Raji (cell line): ENCODE data around the gene SRGAP3.

Experiments
- POLR2A ChIP-seq: IDR thresholded peaks from 2 replicates; pipeline ENCODE4 v1.6.1; 2011; ENCODE audit warnings: low read depth, low read length, control low read depth; ENCODE audit not compliant: insufficient read depth

Gene SRGAP3

GRCh38 chr3:8980756-8981257 is 268.6 kb downstream of the SRGAP3 start:
- no peak for TF ChIP-seq POLR2A

GRCh38 chr3:8979262-8979661 is 270.2 kb downstream of the SRGAP3 start:
- no peak for TF ChIP-seq POLR2A

GRCh38 chr3:8978551-8978950 is 270.9 kb downstream of the SRGAP3 start:
- TF ChIP-seq POLR2A = no peak

- TF ChIP-seq POLR2A = no peak
Observed at GRCh38 chr3:8976540-8977182, 272.8 kb downstream of the SRGAP3 start.

- TF ChIP-seq POLR2A = no peak
Observed at GRCh38 chr3:8975081-8976020, 274.1 kb downstream of the SRGAP3 start.

GRCh38 chr3:8974458-8974857 is 275.0 kb downstream of the SRGAP3 start:
- no peak for TF ChIP-seq POLR2A

- no peak for TF ChIP-seq POLR2A
Observed at GRCh38 chr3:8972639-8973038, 276.8 kb downstream of the SRGAP3 start.

- TF ChIP-seq POLR2A = no peak
Observed at GRCh38 chr3:8970971-8971589, 278.4 kb downstream of the SRGAP3 start.

- TF ChIP-seq POLR2A = no peak
Observed at GRCh38 chr3:8969241-8969640, 280.2 kb downstream of the SRGAP3 start.

GRCh38 chr3:8968375-8968882 is 281.0 kb downstream of the SRGAP3 start:
- TF ChIP-seq POLR2A = no peak

- TF ChIP-seq POLR2A = no peak
Observed at GRCh38 chr3:8967553-8967952, 281.9 kb downstream of the SRGAP3 start.

GRCh38 chr3:8966820-8967348 is 282.6 kb downstream of the SRGAP3 start:
- TF ChIP-seq POLR2A = no peak

- TF ChIP-seq POLR2A = no peak
Observed at GRCh38 chr3:8966150-8966819, 283.2 kb downstream of the SRGAP3 start.
